K562 (cell line): ENCODE data around the gene PMP22. TPM values are rescaled to one million over a fixed set of nuclear protein-coding genes. Genes with fewer than 3 reads are reported as not detected.

Experiments
- ATF1 ChIP-seq, 2 experiments: fragments of 450-650 bp in 1 of 2; IDR thresholded peaks; 2 replicates each; pipeline ENCODE4 v1.6.1; 2016; ENCODE audit warnings: missing compliant biosample characterization in 1 of 2, missing genetic modification characterization in 1 of 2
- ATF7 ChIP-seq: fragments of 450-650 bp; IDR thresholded peaks from 2 replicates; pipeline ENCODE4 v1.7.1; 2014; ENCODE audit warnings: mild to moderate bottlenecking, moderate library complexity
- CBFB ChIP-seq: sonication (generic); formaldehyde crosslinking; IDR thresholded peaks from 2 replicates; pipeline ENCODE4 v1.4.0; 2020; ENCODE audit warnings: mild to moderate bottlenecking, missing genetic modification reagents
- FOSL1 ChIP-seq: fragments of 200-800 bp; sonication (Bioruptor generic); conservative IDR thresholded peaks from 2 replicates; pipeline ENCODE4 v1.6.1; 2016; ENCODE audit warnings: missing genetic modification characterization, missing compliant biosample characterization
- JUN ChIP-seq, 2 experiments: sonication (generic) in 1 of 2; formaldehyde crosslinking in 1 of 2; IDR thresholded peaks; 2 replicates each; pipeline versions ENCODE4 v1.6.1 to v1.8.0; 2012 to 2022; ENCODE audit warnings: borderline replicate concordance in 2 of 2, mild to moderate bottlenecking in 2 of 2, improper control_type of control experiment in 1 of 2, low read depth in 1 of 2, low read length in 1 of 2, missing genetic modification reagents in 1 of 2
- MTA3 ChIP-seq: fragments of 450-650 bp; formaldehyde crosslinking; IDR thresholded peaks from 2 replicates; pipeline ENCODE4 v1.6.1; 2017; ENCODE audit warnings: mild to moderate bottlenecking, borderline replicate concordance
- NFE2L1 ChIP-seq: fragments of 450-650 bp; IDR thresholded peaks from 2 replicates; pipeline ENCODE4 v1.6.1; 2016; ENCODE audit warnings: missing genetic modification characterization, low read depth, mild to moderate bottlenecking, missing compliant biosample characterization, moderate library complexity, borderline replicate concordance
- PHF8 ChIP-seq: fragments of 200-600 bp; sonication (generic); IDR thresholded peaks from 2 replicates; pipeline ENCODE4 v1.6.1; 2012; ENCODE audit warnings: mixed run types, mild to moderate bottlenecking, inconsistent platforms, low read length, moderate library complexity, borderline replicate concordance
- SMAD4 ChIP-seq: fragments of 250-450 bp; sonication (Bioruptor Pico); conservative IDR thresholded peaks from 2 replicates; pipeline ENCODE4 v1.8.0; 2021; ENCODE audit warnings: inconsistent platforms, mild to moderate bottlenecking, moderate library complexity
- STAG1 ChIP-seq: sonication (generic); formaldehyde crosslinking; IDR thresholded peaks from 2 replicates; pipeline ENCODE4 v1.5.0; 2020; ENCODE audit warnings: missing genetic modification reagents, borderline replicate concordance
- SUPT5H ChIP-seq: fragments of 450-650 bp; IDR thresholded peaks from 2 replicates; pipeline ENCODE4 v1.6.1; 2016
- YY1 ChIP-seq, 3 experiments: IDR thresholded peaks; 2 replicates each; pipeline ENCODE4 v1.6.1; 2011; ENCODE audit warnings: low read length in 2 of 3, mild to moderate bottlenecking in 2 of 3, moderate library complexity in 2 of 3, borderline replicate concordance in 1 of 3, control low read depth in 1 of 3, low read depth in 1 of 3; ENCODE audit not compliant: insufficient read depth in 3 of 3, insufficient replicate concordance in 2 of 3, control insufficient read depth in 1 of 3, insufficient read length in 1 of 3; ENCODE audit errors: extremely low read depth in 1 of 3
- ZNF143 ChIP-seq: sonication (generic); formaldehyde crosslinking; IDR thresholded peaks from 2 replicates; pipeline ENCODE4 v1.9.0; 2022; ENCODE audit warnings: mild to moderate bottlenecking, missing genetic modification reagents
- ZNF311 ChIP-seq: fragments of 250-450 bp; sonication (Bioruptor Pico); IDR thresholded peaks from 2 replicates; pipeline ENCODE4 v1.4.0; 2020; ENCODE audit warnings: mild to moderate bottlenecking, moderate library complexity
- ZNF347 ChIP-seq: fragments of 450-650 bp; formaldehyde crosslinking; IDR thresholded peaks from 2 replicates; pipeline ENCODE4 v1.4.0; 2020; ENCODE audit warnings: low read depth, mild to moderate bottlenecking, moderate library complexity
- ZNF609 ChIP-seq: sonication (generic); formaldehyde crosslinking; IDR thresholded peaks from 2 replicates; pipeline ENCODE4 v1.8.1; 2023; ENCODE audit warnings: missing genetic modification reagents, mild to moderate bottlenecking, borderline replicate concordance
- ZZZ3 ChIP-seq: fragments of 450-650 bp; IDR thresholded peaks from 2 replicates; pipeline ENCODE4 v1.6.1; 2016; ENCODE audit warnings: antibody characterized with exemption, mild to moderate bottlenecking, moderate library complexity
- polyA plus RNA-seq, 8 experiments: library from polyadenylated mRNA; depleted of rRNA in 4 of 8; stranded (reverse) in 5 of 8; unstranded in 3 of 8; fragments of >200 nt; fragmentation: Nextera tagmentation in 2 of 8; fragmentation: Illumina TruSeq in 1 of 8; extraction: Ambion mirVana in 2 of 8; extraction: Trizol in 1 of 8; gene quantifications; 2 replicates each; pipeline versions ENCODE4 v1.2.1 to v1.2.3, GENCODE V29; 2011 to 2014; ENCODE audit warnings: inconsistent platforms in 1 of 8, missing spikeins in 1 of 8
- total RNA-seq, 7 experiments: library from RNA; depleted of rRNA in 6 of 7; stranded (reverse); fragments of >200 nt in 6 of 7; fragmentation: Illumina TruSeq in 2 of 7; extraction: Trizol in 2 of 7; gene quantifications; 2 replicates each; pipeline versions ENCODE4 v1.2.1 to v1.2.3, GENCODE V29; 2011 to 2021; ENCODE audit warnings: low replicate concordance in 1 of 7
- TF ChIP-seq, protein P1 (sequence below): fragments of 250-450 bp; sonication (Bioruptor Pico); IDR thresholded peaks from 2 replicates; pipeline ENCODE4 v1.5.1; 2021; ENCODE audit warnings: mild to moderate bottlenecking

PMP22 gene
- total and polyA plus RNA-seq, 9 of the 15 experiments (the other 6 are each of a cell fraction or from before 2014, with no cell fraction given) = 12.6 to 62.3 (median 25.8) TPM

GRCh38 chr17:15260376-15261257 is 4.5 kb downstream of the PMP22 start (continued):
- TF ChIP-seq, protein P1, sequence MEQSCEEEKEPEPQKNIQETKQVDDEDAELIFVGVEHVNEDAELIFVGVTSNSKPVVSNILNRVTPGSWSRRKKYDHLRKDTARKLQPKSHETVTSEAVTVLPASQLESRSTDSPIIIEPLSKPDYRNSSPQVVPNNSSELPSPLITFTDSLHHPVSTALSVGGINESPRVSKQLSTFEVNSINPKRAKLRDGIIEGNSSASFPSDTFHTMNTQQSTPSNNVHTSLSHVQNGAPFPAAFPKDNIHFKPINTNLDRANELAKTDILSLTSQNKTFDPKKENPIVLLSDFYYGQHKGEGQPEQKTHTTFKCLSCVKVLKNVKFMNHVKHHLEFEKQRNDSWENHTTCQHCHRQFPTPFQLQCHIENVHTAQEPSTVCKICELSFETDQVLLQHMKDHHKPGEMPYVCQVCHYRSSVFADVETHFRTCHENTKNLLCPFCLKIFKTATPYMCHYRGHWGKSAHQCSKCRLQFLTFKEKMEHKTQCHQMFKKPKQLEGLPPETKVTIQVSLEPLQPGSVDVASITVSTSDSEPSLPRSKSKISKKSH (CRISPR knock-in tag) = no peak
- no peak for TF ChIP-seq FOSL1 (tag)
- no peak for TF ChIP-seq ZNF143 (CRISPR knock-in tag)
- TF ChIP-seq YY1 (IDR thresholded peaks at IDR 0.05; ENCODE audit: borderline replicate concordance in 1 of 3, control insufficient read depth in 1 of 3, extremely low read depth in 1 of 3, insufficient read depth in 3 of 3, insufficient read length in 1 of 3, insufficient replicate concordance in 2 of 3, low read depth in 1 of 3, low read length in 2 of 3) = peak in 1 of 3 experiments; percentile 44
- peak; percentile 67; the same call in 1 of the 2 replicates for TF ChIP-seq PHF8
- no peak for TF ChIP-seq ZZZ3
- TF ChIP-seq ATF1 (CRISPR knock-in tag; IDR thresholded peaks at IDR 0.05) = no peak
- peak; percentile 35; the same call in 1 of the 2 replicates for TF ChIP-seq ATF1 (tag; IDR thresholded peaks at IDR 0.05)
- peak; percentile 11; the same call in 1 of the 2 replicates for TF ChIP-seq STAG1 (CRISPR knock-in tag)
- peak; percentile 67; the same call in 1 of the 2 replicates for TF ChIP-seq MTA3
- no peak for TF ChIP-seq ZNF609 (CRISPR knock-in tag)
- TF ChIP-seq JUN (IDR thresholded peaks at IDR 0.05; ENCODE audit: borderline replicate concordance, low read depth, low read length) = 0 out of 2 replicates have a peak, but pooled peaks have one; percentile 24
- no peak for TF ChIP-seq JUN (CRISPR knock-in tag; IDR thresholded peaks at IDR 0.05; ENCODE audit: borderline replicate concordance)
- no peak for TF ChIP-seq CBFB (CRISPR knock-in tag)
- TF ChIP-seq ATF7 = 0 out of 2 replicates have a peak, but pooled peaks have one; percentile 15
- TF ChIP-seq ZNF347 (CRISPR knock-in tag) = no peak
- no peak for TF ChIP-seq SUPT5H
- TF ChIP-seq ZNF311 (CRISPR knock-in tag) = no peak
- TF ChIP-seq NFE2L1 (tag) = no peak
- no peak for TF ChIP-seq SMAD4 (CRISPR knock-in tag)
